Measurements from ENCODE around the gene STK11.

DNA sequence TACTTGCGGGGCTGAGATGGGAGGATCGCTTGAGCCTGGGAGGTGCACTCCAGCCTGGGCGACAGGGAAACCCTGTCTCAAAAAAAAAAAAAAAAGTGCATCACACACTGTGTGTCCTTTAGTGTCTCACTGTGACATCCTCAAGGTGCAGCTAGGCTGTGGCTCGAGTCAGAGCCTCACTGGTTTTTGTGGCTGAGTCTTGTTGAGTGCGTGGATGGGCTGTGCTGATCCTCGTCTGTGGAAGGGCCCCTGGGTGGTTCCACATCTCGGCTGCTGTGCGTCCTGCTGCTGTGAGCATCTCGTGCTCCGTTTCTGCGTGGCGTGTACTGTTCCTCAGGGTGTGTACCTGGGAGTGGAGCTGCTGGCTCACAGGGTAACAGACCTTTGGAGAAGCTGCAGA is 11.2 kb downstream of the STK11 start:
- TF ChIP-seq POLR2AphosphoS5 (IDR thresholded peaks at IDR 0.05; ENCODE audit: low read depth, low read length) (no peak), TCF7L2 (IDR thresholded peaks at IDR 0.05; ENCODE audit: low read depth, low read length) (no peak), SIN3A (IDR thresholded peaks at IDR 0.05; ENCODE audit: borderline replicate concordance, insufficient read depth, low read depth, low read length) (no peak)
- TF ChIP-seq, protein P1, sequence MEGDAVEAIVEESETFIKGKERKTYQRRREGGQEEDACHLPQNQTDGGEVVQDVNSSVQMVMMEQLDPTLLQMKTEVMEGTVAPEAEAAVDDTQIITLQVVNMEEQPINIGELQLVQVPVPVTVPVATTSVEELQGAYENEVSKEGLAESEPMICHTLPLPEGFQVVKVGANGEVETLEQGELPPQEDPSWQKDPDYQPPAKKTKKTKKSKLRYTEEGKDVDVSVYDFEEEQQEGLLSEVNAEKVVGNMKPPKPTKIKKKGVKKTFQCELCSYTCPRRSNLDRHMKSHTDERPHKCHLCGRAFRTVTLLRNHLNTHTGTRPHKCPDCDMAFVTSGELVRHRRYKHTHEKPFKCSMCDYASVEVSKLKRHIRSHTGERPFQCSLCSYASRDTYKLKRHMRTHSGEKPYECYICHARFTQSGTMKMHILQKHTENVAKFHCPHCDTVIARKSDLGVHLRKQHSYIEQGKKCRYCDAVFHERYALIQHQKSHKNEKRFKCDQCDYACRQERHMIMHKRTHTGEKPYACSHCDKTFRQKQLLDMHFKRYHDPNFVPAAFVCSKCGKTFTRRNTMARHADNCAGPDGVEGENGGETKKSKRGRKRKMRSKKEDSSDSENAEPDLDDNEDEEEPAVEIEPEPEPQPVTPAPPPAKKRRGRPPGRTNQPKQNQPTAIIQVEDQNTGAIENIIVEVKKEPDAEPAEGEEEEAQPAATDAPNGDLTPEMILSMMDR (IDR thresholded peaks at IDR 0.05) = no peak
- TF ChIP-seq, protein P2, sequence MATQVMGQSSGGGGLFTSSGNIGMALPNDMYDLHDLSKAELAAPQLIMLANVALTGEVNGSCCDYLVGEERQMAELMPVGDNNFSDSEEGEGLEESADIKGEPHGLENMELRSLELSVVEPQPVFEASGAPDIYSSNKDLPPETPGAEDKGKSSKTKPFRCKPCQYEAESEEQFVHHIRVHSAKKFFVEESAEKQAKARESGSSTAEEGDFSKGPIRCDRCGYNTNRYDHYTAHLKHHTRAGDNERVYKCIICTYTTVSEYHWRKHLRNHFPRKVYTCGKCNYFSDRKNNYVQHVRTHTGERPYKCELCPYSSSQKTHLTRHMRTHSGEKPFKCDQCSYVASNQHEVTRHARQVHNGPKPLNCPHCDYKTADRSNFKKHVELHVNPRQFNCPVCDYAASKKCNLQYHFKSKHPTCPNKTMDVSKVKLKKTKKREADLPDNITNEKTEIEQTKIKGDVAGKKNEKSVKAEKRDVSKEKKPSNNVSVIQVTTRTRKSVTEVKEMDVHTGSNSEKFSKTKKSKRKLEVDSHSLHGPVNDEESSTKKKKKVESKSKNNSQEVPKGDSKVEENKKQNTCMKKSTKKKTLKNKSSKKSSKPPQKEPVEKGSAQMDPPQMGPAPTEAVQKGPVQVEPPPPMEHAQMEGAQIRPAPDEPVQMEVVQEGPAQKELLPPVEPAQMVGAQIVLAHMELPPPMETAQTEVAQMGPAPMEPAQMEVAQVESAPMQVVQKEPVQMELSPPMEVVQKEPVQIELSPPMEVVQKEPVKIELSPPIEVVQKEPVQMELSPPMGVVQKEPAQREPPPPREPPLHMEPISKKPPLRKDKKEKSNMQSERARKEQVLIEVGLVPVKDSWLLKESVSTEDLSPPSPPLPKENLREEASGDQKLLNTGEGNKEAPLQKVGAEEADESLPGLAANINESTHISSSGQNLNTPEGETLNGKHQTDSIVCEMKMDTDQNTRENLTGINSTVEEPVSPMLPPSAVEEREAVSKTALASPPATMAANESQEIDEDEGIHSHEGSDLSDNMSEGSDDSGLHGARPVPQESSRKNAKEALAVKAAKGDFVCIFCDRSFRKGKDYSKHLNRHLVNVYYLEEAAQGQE (IDR thresholded peaks at IDR 0.05; ENCODE audit: insufficient read depth in 1 of 2, low read depth in 2 of 2, low read length in 1 of 2) = no peak
